Measurements from ENCODE around the gene CCDC78. TPM values are rescaled to one million over a fixed set of nuclear protein-coding genes. Genes with fewer than 3 reads are reported as not detected.
A peak's percentile ranks its signal among the peaks of the same experiment; 100 is the strongest.

The CCDC78 gene
- total RNA-seq, 6 experiments from 2014 or later, result 2.2 to 4.1 (median 3.4) TPM

GRCh38 chr16:734208-734980 is 8.2 kb upstream of the CCDC78 start:
- H3K4me3 Mint-ChIP-seq, result no peak overlapping the region
- H3K36me3 Mint-ChIP-seq (ENCODE audit: low read depth), result peaks cover 9% of the 10 kb centered on the region; the same call in 1 of the 2 replicates
- H3K27me3 Mint-ChIP-seq (ENCODE audit: insufficient read depth), result peaks cover 2% of the 10 kb centered on the region; the same call in 1 of the 2 replicates
- DNase-seq, result no peak
- TF ChIP-seq, protein P1, sequence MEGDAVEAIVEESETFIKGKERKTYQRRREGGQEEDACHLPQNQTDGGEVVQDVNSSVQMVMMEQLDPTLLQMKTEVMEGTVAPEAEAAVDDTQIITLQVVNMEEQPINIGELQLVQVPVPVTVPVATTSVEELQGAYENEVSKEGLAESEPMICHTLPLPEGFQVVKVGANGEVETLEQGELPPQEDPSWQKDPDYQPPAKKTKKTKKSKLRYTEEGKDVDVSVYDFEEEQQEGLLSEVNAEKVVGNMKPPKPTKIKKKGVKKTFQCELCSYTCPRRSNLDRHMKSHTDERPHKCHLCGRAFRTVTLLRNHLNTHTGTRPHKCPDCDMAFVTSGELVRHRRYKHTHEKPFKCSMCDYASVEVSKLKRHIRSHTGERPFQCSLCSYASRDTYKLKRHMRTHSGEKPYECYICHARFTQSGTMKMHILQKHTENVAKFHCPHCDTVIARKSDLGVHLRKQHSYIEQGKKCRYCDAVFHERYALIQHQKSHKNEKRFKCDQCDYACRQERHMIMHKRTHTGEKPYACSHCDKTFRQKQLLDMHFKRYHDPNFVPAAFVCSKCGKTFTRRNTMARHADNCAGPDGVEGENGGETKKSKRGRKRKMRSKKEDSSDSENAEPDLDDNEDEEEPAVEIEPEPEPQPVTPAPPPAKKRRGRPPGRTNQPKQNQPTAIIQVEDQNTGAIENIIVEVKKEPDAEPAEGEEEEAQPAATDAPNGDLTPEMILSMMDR (IDR thresholded peaks at IDR 0.05), result no peak
- no peak overlapping the region for H3K27ac Mint-ChIP-seq
- H3K4me1 Mint-ChIP-seq (ENCODE audit: low read depth), result peaks cover 6% of the 10 kb centered on the region; the same call in 1 of the 2 replicates
- no peaks in the 10 kb centered on the region for H3K9me3 Mint-ChIP-seq

DNA sequence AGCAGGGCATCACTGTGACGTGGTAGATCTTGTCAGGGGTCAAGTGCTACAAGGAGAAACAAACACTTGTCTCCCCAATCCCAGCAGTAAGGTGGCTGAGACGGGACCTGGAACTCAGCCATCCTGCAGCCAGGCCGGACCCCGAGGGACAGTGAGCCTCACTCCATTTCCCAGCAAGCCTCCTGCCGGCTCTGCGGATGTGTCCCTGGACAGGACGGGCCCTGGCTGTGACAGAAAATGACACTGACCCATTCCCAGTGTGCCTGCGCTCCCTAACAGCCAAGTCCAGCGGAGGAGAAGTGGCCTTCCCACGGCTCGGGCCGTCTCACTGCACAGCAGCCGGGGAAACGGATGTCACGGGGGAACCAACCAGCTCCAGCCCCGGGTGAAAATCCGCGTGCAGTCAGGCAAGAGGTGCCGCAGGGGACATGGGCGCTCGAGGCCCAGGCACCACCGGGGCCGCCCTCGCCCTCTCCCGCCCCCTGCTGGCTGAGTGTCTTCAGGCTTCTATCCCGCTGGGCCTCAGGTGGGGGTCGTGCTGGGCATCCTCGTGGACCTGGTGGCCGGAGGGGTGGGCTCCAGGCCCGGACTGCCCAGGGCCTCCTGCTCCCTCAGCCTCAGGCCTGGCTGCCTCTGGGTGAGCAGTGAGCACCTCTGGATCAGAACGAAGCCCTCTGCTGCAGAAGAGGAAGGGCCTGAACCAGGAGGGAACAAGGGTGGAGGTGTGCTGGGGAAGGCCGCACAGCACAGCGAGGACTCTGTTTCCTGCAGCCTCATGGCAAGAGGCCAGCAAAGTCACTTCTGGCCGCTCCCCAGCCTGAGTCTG is 7.4 kb upstream of the CCDC78 start:
- Mint-ChIP-seq H3K4me1 (ENCODE audit: low read depth) (peaks cover 4% of the 10 kb centered on the region; the same call in 1 of the 2 replicates), H3K36me3 (ENCODE audit: low read depth) (peaks cover 9% of the 10 kb centered on the region; the same call in 1 of the 2 replicates), H3K27me3 (ENCODE audit: insufficient read depth) (peaks cover 2% of the 10 kb centered on the region; the same call in 1 of the 2 replicates), H3K4me3 (no peak overlapping the region), H3K9me3 (no peaks in the 10 kb centered on the region), H3K27ac (no peak overlapping the region)
- TF ChIP-seq, protein P1 (IDR thresholded peaks at IDR 0.05), result peak; percentile 74
- no peak for DNase-seq

- H3K36me3 Mint-ChIP-seq (ENCODE audit: low read depth), result peaks cover 9% of the 10 kb centered on the region; the same call in 1 of the 2 replicates
- H3K4me3 Mint-ChIP-seq, result no peak overlapping the region
- peaks cover 2% of the 10 kb centered on the region; the same call in 1 of the 2 replicates for H3K27me3 Mint-ChIP-seq (ENCODE audit: insufficient read depth)
- H3K27ac Mint-ChIP-seq, result peak overlapping the region; percentile 26; the same call in 1 of the 2 replicates
- peaks cover 4% of the 10 kb centered on the region; the same call in 1 of the 2 replicates for H3K4me1 Mint-ChIP-seq (ENCODE audit: low read depth)
- TF ChIP-seq, protein P1 (IDR thresholded peaks at IDR 0.05), result no peak; the same call in 1 of the 2 replicates
- H3K9me3 Mint-ChIP-seq, result no peaks in the 10 kb centered on the region
- no peak for DNase-seq
Observed at GRCh38 chr16:732936-733335, 6.7 kb upstream of the CCDC78 start.

- TF ChIP-seq, protein P1 (IDR thresholded peaks at IDR 0.05), result no peak
Observed at GRCh38 chr16:732332-732731, 6.1 kb upstream of the CCDC78 start.

GRCh38 chr16:730666-731509 is 4.6 kb upstream of the CCDC78 start:
- Mint-ChIP-seq H3K4me1 (ENCODE audit: low read depth) (peaks cover 4% of the 10 kb centered on the region; the same call in 1 of the 2 replicates), H3K27me3 (ENCODE audit: insufficient read depth) (peaks cover 2% of the 10 kb centered on the region; the same call in 1 of the 2 replicates), H3K27ac (no peak overlapping the region), H3K9me3 (no peaks in the 10 kb centered on the region), H3K36me3 (ENCODE audit: low read depth) (peaks cover under 1% of the 10 kb centered on the region; the same call in 1 of the 2 replicates), H3K4me3 (no peak overlapping the region)
- TF ChIP-seq, protein P1 (IDR thresholded peaks at IDR 0.05), result no peak
- no peak for DNase-seq

More at GRCh38 chr16:732332-732731, 6.1 kb upstream of the CCDC78 start:
- peaks cover 4% of the 10 kb centered on the region; the same call in 1 of the 2 replicates for H3K4me1 Mint-ChIP-seq (ENCODE audit: low read depth)
- DNase-seq, result no peak
- peaks cover 6% of the 10 kb centered on the region; the same call in 1 of the 2 replicates for H3K36me3 Mint-ChIP-seq (ENCODE audit: low read depth)
- no peak overlapping the region for H3K27ac Mint-ChIP-seq
- H3K9me3 Mint-ChIP-seq, result no peaks in the 10 kb centered on the region
- peaks cover 2% of the 10 kb centered on the region; the same call in 1 of the 2 replicates for H3K27me3 Mint-ChIP-seq (ENCODE audit: insufficient read depth)
- no peak overlapping the region for H3K4me3 Mint-ChIP-seq

All from HFFc6 (cell line).